HG02870 (cell line): ENCODE data around the gene RNF166.

Source experiments
- ATAC-seq: cut with Tn5 transposase; IDR thresholded peaks from one replicate; pipeline ENCODE4 v1.9.1; 2021; ENCODE audit warnings: mild to moderate bottlenecking, moderate library complexity; ENCODE audit not compliant: unreplicated experiment

Gene RNF166

DNA sequence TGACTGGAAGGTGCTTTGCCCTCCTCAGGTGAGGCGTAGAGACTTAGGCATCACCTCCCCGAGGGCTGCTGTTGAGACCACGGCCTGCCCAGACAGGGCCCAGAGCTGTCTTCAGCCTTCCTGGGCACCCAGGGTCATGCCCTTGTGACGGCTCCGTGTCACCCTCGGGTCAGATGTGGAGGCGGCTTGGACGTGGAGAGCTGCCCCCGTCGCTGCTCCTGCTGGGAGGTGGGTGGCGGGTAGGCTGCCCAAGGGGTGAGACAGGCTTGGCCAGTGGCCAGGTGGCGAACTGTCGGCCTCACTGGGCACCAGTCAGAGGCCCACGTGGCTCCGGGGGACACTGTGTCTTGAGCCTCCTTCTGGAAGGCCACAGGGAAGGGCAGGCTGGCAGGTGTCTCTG is 11.0 kb downstream of the RNF166 start:
- ATAC-seq, result no peak

DNA sequence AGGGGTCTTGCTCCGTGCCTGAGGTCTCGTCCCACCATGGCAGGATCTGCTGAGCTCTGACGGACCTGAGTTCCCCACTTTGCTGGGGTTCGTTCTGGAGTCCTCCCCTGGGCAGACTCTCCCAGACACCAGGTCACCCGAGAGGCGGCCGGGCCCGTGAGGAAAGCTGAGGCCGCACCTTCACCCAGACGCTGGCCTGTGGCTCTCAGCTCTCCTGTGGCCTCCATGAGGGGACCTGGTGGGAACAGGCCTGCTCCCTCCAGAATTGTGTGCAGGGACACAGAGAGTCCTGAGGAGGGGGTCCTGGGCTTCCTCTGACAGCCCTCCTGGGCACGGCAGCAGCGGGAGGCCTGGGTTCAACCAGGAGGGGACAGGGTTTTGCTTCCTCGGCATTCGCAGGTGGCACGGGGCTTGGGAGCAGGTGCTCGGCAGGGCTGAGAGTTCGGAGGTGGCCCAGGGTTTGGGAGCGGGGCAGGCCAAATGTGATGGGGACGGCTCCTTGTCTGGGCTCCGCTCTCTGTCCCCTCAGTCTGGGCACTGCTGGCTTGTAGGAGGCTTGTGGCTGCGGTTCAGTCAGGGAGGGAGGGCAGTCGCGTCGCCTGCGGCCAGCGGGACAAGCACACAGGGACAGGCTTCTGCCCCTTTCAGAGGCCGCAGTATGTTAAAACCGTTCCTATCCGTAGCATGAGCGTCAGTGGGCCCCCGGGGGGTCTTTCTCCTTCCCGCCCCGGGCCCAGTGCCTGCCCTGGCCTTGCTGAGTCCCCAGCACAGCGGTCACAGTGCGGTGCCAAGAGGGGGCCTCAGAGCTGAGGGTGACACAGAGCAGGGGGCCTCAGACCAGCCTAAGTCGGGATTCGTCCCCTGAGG is 11.8 kb downstream of the RNF166 start:
- ATAC-seq, result no peak

DNA sequence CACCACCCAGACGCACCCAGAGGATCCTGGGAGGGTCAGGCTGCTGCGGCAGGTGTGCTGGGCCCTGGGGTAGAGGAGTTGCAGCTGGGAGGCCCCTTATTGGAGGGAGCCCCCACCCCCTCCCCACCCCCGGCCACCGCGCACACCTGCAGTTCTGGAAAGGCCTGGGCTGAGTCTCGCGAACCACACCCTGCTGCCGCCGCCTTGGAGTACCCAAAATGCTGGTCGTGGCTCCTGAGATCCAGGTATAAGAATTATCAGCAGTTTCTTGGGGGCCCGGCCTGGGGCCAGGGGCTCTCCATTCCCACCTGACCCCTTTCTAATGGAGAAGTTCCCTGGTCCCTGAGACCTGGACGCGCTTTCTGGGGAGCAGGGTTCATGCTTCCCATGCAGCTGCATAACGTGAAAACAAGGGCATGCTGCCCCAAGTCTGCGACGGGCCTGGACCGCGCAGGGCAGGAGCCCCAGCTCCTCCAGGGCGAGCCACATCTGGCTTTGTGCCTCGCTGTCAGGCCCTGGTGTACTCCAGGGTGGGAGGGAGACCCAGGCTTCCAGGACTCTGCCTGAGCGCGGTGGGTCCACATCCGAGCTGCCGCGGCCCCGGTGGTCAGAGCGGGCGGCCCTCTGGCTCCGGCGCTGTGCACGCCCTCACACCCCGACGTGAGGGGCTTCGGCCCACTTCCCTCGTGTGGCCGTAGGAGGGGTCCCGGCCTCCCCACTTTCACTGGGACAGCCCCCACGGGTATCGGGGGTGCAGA is 12.6 kb downstream of the RNF166 start:
- no peak for ATAC-seq

DNA sequence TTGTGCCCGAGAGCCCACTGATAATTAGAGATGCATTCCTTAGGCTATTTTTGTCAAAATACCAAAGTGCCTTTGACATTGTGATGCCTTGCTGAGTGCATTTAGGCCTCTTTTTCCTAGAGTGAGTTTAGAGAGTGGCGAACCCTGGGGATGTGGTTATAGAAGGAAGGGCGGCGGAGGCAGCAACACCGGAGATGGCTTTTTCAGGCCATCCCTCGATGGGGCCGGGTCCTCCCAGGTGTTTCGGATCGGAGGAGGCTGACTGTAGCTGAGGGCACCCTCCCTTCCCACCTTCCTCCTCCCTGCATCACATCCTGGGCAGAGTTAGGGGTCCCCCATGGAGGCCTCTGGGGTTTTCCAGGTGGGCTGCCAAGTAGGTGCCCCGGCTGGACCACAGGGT is 13.3 kb downstream of the RNF166 start:
- ATAC-seq, result no peak

DNA sequence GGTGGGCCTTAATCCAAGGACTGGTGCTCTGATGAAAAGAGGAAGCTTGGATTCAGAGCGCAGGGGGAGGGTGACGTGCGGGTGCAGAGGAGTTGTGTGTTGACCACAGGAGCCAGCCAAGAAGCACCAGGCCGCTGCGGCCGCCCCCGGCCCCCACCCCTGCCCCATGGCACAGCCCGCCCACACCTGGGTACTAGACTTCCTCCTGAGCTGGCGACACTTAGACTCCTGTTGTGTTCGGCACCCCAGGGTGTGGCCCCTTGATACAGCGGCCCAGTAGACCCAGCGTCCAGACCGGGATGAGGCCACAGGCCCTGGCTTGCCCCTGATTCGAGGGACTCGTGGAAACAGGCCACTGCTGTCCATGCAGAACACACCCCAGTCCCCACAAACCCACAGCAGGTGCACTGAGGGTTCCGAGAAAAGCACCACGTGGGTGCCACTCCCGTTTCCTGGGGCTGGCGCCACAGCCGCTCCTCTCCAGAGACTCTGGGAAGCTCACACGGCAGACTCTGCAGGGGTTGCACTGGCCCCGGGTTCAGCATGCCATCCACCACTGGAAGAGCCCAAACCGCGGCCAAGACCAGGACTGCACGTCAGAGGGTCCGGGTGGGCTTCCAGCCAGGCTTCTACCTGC is 14.2 kb downstream of the RNF166 start:
- no peak for ATAC-seq

DNA sequence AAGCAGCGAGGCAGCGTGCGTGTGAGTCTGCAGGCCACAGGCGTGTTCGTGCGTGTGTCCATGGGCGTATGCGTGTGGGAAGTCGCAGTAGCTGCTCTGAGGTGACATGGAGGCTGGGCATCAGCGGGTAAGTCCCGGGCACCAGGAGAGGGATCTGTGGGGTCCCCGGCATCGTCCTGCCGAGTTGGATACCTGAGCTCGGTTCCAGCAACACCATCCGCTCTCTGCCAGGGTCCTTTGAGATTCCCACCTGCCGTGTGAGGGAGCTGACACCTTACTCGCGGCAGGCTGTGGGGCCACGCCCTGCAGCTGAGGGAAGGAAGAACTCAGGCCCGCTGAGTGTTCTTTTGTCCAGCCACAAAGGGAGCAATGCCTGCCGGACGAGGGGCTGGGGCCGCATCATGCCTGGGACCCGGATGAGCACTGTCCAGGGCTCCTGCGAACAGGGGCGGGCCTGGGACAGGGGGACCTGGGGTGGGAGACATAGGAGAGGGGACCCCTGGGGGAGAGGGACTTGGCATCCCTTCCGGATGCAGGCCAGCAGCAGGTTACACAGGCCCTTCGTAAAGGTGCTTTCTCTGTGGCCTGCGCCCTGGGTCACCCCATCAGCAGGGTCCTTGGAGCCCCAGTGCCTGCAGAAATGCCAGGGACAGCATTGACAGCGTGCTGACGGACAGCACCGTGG is 14.9 kb downstream of the RNF166 start:
- no peak for ATAC-seq

DNA sequence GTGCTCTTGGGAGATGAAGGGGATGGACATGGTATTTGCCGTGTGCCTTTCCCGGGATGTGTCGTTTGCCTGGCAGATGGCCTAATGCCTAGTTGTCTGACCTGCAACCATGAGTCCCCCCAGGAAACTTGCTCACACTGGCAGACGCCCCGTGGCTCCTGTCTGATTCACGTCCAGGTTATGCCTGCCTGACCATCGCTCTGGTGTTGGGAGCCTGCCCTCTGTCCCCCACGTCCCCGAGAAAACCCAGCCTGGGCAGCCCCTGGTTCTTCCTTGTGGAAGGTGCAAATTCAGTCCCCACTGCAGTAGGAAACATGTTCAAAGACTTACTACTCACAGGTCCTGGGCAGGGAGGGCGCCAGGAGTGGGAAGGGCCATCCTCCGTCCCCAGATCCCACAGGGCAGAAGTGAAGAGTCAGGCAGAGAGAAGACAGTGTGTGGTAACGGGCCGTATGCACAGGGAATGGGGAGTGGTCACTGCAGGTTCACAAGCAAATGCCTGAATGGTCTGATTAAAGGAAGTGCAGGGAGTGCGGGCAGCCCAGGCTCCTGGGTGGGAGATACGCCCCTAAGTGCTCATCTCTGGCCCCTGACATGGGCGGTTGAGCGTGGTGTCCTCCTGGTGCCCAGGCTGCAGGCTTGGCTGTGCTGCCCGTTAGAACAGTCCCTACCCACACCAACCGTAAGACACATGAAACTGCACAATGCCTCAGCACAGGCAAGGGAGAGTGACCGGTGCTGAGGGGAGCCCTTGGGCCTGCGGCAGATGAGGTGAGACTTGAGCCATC is 15.7 kb downstream of the RNF166 start:
- ATAC-seq, result no peak

DNA sequence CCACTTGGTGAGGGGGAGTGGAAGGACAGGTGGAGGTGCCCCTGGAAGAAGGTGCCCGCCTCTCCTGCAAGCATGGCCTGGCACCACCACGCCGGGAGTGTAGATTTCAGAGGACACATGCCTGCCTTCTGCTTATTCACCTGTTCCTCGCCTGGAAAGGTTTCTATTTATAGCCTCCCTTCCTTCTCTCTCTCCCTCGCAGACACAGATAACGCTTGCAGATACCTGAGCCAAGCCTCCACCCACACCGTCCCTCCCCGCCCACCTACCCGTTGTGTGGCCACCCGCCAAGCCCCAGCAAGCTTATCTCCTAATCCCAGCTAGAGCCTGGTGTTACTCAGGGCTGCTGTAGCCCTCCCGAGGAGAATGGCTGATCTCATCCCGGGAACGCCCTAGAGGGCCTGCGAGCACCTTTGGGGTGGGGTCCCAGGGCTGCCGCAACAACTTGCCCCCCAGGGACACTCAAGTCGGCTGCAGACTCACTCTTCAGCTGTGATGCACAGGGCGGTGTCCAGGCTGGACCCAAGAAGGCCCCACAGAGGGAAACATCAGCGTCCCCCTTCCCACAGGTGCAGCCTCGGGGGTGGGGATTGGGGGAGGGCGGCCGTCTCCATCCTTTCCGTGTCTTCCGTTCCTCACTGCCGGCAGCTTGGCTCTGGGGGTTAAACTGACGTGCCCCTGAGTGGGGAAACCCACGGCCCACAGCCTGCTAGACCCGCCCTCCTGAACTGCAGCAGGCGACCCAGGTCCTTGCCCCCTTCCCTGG is 18.0 kb downstream of the RNF166 start:
- no peak for ATAC-seq

DNA sequence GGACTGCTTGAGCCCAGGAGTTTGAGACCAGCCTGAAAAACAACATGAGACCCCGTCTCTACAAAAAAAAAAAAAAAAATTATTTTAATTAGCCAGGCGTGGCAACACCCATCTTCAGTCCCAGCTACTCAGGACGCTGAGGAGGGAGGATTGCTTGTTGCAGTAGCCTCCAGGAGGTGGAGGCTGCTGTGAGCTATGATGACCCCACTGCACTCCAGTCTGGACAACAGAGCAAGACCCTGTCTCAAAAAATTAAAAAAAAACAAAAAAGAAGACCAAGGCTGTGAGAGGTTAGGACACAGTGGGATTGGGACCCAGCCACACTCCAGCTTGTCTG is 18.6 kb downstream of the RNF166 start:
- ATAC-seq, result no peak

DNA sequence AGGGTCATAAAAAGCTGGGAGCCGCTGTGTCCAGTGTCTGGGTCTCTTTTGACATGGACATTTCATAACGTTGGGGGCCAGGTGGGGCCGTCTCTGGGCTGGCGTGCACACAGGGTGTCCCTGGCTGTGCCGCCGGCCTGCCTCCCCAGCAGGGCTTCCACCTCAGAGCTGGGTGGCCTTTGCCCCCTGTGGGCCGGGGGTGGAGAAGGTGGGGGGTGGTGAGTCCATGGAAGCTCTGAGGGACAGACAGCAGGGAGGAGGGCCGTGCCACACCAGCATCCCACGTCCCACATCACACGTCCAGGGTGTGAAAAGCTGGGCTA is 19.0 kb downstream of the RNF166 start:
- no peak for ATAC-seq

DNA sequence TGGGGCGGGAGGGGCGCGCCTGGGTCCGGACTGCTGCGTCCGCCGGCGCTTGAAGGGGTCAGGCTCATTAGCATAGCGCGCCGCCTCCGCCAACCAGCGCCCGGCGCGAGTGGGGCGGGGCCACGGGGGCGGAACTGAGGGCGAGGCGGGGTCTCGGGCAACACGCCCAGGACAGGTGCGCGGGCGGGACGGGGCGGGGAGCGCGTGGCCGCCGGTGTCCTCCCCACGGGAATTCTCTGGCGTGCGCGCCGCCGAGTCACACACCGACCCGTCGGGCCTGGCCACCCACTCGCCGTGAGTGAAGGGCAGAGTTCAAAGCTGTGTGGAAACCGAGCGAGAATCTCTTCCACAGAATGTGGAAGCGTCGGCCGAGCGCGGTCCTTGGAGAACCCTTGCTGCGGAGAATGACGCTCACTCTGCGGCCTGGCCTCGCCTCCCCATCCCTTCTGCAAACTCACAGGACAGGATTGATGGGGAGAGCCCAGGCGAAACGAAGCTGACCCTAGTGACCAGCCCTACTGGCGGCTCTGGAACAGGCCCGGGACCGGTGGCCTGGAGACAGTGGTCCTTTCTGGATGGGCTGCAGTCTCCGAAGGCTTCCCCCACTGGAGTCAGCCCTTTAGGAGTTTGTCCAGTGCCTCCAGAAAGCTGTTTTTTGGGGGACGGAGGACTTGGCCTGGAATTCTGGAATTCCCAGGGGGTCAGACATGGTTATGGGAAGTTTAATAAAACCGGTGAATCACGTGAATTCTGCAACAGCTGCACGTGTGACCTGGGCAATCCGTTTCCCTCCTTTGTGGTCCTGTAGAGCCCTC is 19.6 kb downstream of the RNF166 start, which contains the start of gene SNAI3:
SNAI3 (minus strand) TSS at position 69 of the 815 bp plus-strand sequence. CDS start 101 bp downstream, outside the sequence.
- ATAC-seq, result peak; percentile 61

DNA sequence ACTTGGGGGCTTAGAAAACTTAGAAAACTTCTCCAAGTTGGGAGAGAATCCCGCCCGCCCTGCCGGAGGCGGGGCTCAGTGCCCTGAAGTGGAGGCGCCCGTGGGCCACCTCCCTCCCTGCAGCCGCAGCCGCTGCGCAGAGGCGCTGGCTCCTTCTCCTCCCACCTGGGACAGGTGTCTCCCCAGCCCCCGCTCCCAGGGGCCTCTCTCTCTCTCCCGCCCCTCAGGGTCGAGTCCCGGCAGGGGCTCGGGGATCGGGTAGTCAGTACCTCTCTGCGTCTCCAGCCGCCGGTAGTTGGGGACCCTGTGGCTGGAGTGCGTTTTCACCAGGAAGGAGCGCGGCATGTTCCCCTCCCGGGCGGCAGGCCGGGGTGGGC is 20.2 kb downstream of the RNF166 start:
- ATAC-seq, result peak; percentile 4

DNA sequence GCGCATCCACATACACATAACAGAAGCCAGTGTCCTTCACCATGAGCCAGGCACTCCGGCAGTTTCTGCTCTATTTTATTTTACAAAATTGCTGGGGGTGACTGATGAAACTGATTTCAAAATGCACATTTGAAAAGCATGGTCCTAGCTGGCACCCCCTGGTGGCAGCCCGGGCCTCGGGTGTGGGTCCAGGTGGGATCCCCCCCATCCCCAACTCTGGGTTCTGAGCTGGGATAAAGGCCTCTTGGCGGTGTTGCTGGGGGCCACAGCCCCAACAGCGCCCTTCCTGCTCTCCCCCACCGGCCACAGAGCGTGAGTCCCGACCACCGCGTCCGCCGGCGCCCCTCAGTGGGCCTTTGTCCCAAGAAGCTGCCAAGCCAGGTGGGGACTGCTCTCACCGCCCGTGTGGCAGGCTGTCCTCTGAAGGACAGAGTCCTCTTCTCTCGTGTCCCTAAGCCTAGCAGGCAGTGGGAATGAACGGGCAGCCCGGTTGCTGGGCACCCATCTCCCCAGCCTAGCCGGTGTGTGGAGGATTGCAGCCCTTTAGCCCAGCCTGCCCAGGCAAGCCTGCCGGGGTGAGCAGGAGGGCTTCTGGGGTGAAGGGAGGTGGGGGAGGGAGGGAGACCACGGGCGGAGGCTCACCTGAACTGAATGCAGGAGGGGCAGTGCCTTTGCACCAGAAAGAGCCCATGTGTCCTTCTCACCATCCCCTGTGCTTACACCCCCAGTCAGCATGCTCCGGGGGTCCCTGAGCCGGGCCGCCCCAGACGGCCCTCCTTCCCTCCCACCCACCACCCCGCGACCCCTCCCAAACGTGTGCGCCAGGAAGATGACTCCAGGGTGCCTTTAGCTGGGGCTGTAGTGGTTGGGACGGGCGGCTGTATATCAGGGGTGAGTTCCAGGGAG is 20.8 kb downstream of the RNF166 start:
- no peak for ATAC-seq

DNA sequence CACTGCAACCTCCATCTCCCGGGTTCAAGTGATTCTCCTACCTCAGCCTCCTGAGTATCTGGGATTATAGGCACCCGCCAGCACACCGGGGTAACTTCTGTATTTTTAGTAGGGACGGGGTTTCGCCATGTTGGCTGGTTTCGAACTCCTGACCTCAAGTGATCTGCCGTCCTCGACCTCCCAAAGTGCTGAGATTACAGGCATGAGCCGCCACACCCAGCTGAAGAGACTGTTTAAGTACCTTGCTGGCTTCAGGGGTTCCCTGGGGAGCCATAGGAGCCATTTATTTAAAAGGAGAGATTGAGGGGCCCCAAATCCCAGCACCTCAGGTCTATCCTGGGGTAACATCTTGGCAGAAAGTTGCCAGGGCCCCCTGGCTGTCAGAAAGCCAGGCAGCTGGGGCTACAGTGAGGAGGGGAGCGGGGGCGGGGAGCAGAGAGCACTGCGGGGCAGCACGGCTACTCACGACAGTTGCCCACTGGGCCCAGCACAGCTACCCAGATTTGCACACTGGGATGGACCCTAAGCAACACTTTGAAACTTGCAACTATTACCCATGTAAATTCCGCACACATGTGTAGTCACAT is 21.5 kb downstream of the RNF166 start:
- no peak for ATAC-seq

DNA sequence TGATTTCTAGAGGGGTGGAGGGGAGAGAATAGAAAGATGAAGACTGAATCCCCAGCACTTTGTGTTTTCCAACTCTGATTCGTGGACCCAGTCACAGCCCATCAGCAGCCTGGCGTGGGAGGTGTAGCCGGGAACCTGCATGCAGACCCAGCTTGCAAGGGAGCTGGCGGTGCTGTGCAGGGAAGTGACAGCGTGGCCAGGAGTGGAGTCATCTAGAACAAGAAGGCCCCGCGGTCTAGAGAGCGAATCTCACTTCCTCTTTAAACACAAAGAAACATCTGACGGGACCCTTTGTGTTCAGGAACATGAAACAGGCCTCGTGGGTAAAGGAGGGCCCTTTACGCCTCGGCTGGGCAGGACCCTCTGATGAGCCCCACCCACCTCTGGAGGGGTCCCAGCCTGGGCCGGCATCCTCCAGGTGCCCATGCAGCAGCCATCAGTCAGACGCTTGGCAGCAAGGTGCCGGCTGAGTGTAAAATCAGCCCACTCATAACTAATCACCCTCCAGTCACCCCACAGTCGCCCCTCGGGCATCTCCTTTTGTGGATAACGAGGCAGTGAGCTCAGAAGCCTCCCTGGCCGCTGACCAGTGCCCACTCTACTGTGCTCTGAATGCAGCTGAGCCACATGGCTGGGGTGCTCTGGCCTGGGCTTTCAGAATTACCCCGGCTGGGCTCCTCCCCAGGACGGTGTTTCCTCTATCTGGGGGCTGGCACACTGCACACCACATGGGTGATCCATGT is 24.3 kb downstream of the RNF166 start:
- peak; percentile 59 for ATAC-seq

DNA sequence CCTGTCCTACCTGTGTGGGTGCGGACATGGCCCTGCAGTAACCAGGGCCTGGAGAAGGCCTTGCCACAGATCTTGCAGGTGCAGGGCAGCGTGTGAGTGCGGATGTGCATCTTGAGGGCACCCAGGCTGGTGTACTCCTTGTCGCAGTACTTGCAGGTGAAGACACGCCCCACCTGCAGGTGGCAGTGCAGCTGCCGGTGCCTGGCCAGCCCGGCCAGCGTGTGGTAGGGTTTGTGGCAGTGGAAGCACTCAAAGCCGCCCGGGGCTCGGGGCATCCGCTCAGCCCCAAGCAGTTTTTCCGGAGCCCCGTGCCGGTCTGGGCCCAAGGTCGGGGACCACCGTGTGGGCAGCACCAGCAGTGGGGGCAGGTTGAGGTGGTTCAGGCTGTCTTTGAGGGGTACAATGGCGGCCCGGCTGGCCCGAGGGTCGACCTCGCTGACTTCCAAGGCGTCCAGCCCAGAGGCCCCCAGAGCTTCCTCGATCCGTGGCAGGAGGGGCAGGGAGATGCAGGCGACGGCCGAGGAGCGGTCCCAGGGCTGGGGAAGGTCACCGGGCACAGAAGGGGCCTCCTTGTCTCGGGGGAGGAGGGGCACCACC is 25.0 kb downstream of the RNF166 start:
- no peak for ATAC-seq
